Activated CD4-positive, alpha-beta T cell treated with anti-CD3 and anti-CD28 coated beads for 48 hours (primary cell): Measurements from ENCODE around the gene TRIM47.
A peak's percentile ranks its signal among the peaks of the same experiment; 100 is the strongest.

ENCODE experiments used
- DNase-seq: peaks from one replicate; pipeline ENCODE4 v3.0.0-alpha.2; 2020

Gene TRIM47

DNA sequence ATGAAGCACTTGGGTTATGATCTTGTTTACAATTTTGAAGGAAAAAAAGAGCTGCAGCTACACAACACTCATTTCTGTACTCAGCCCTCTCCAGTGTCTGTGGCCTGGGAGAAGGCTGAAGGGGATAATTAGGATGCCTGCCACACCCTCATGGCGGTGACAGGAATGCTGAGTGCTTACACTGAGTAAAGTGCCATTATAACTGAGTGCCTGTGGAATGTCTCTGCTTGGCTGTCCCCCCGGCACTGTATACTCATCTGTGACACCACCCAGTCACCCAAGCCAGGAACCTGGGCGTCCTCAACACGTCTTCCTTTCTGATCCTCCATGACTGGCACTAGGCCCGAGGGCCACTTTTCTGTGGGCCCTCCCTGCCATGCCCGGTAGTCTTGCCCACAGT lies 29.8 kb upstream of the TRIM47 start:
- DNase-seq = no peak

DNA sequence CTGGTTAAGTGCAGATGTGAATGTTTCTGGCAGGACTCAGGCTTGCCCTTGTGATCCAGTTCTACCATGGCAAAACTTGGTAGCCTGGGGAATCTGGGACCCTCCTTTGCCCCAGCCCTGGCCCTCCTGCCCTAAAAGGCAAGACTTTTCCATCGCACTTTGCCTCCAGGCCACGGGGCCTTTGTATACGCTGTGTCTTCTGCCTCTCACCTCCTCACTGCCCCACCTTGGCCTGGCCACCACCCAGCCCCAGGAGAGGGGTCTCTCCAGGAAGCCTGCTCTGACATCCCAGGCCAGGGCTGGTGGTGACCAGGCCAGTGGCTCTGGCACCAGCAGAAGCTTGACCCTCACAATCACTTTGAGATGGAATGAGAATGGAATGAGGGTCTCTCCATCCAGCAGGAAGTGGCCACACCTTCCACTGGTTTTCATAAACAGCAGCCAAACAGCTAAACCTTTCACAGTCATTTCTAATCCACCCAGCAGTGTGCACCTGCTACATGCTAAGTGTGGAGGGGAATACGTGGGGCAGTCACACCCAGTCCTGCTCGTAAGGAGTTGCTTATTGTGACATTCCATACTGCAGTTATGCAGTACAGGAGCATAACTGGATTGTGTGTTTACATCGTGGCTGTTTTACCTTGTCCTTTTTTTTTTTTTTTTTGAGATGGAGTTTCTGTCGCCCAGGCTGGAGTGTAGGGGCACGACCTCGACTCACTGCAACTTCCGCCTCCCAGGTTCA lies 27.9 kb upstream of the TRIM47 start:
- no peak for DNase-seq

DNA sequence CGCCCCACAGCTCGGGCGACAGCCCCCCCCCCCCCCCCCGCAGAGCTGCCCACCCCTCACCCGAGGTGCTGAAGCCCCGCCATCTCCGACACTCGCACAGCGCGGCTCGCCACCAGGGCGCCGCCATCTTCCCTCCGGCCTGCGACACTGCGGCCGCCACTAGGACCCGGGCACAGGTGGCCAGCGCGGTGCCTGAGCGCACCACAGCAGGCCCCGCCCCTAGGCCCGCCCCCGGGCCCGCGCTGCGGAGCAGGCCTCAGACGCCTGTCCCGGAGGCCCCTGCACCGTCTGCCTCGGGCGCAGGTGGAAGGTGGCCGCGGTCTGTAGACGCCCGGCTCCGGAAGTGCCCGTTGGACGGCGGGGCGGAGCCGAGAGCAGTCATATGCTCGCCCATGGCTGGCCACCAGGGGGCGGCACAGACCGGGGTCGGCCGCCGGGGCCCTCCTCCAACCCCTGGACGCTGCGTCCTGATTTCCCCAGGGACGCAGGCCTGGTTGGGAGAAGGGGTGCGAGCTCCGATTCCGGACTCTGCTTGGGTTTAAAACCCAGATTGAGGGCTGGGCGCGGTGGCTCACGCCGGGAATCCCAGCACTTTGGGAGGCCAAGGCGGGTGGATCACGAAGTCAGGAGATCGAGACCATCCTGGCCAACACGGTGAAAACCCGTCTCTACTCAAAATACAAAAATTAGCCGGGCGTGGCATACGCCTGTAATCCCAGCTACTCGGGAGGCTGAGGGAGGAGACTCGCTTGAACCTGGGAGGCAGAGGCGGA lies 26.6 kb upstream of the TRIM47 start, which contains the start of gene MRPL38:
TSS of gene MRPL38 (minus strand) at position 136 of the 773 bp plus-strand sequence. CDS start at position 127, 9 bp downstream.
- peak; percentile 96 for DNase-seq

DNA sequence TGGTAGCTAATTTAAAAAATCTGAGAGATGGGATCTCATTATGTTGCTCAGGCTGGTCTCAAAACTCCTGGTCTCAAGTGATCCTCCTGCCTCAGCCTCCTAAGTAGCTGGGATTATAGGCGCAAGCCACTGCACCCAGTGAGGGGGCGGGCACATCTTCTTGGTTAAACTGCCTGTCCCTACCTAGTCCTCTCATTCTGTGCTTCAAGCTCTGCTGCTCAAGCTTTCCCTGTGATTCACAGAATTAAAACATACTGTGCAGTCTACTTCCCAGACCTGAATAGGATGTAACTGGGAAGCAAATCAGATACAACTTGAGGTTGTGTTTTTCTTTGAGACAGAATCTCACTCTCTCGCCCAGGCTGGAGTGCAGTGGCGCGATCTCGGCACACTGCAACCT lies 24.0 kb upstream of the TRIM47 start:
- DNase-seq = no peak

DNA sequence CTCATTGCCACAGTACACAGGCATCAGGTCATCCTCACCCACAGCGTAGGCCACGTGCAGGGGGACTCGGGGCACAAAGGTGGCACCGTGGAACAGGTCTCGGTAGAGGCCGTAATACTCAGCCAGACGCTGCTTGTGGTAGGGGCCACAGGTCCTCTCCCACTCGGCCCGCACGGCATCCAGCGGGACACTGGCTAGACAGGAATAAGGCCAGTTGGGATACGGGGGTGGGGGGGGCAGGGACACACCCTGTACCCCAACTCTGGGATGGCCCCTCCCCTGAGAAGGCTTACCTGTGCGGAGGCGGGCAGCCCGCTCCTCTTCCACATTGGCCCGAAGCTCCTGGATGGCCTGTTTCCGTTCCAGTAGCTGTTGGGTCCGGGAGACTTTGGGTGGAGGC lies 23.3 kb upstream of the TRIM47 start:
- no peak for DNase-seq

DNA sequence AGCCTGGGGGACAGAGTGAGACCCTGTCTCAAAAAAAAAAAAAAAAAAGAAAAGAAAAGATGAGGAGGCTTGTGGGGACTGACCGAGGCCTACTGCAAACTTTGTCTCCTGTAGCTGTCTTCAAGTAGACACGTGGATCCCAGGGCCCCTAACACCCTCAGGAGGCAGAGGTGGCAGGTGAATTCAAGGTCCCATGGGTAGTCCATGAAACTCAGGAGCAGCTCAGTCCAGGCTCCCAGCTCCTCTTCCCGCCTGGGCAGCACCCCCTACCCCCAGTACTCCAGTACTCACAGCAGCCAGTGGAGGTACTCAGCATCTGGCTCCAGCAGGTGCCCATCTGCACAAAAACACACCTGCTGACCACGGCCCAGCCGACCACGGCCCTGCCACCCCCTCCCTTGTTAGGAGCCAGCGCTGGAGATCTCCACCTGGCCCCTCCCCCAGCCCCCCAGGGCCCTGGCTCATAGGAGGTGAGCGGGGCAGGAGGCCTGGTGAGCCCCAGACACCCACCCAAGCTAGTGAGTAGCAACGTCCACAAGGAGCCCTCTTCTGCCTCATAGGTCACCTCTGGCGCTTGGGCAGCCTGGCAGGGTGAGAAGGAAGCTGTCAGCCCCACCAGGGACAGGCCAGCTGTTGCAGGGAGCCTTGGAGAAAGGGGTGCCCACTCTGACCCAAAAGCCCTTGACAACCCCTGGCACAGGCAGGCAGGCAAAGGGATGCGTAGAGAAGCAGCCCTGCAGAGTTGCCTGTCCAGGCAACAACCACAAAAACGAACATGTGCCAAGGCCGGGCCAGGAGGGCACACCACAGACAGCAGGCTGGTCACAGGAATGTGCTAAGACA lies 22.5 kb upstream of the TRIM47 start:
- no peak for DNase-seq

DNA sequence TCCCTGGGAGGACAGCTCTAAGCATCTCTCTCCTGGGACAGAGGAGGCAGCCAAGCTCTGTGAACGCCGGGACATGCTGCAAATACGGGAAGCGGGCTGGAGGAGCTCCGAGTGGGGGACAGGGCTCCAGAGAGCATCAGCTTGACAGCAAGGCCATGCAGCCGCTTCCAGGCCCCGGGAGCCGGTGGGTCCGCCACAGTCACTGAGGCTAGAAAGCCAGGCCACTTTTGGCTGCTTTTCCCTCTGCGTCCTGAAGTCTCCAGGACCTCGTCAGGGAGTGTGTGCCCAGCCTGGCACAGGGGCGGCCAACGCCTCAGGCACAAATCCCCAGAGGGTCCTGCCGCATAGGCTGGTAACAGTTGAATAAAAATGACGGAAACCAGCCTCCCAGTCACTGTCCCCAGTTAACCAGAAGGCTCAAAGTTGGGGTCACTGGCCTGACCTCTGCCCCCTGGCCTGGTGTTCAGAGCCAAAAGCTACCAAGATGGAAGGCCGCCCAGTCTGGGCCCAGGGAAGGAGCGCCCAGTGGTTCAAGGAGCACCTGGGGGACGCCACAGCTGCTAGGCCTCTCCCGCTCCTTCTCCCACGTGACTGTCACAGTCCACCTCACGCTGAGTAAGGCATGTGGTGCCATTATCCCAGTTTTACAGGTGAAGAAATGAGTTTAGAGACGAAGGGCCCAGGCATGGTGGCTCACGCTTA lies 21.5 kb upstream of the TRIM47 start:
- no peak for DNase-seq

DNA sequence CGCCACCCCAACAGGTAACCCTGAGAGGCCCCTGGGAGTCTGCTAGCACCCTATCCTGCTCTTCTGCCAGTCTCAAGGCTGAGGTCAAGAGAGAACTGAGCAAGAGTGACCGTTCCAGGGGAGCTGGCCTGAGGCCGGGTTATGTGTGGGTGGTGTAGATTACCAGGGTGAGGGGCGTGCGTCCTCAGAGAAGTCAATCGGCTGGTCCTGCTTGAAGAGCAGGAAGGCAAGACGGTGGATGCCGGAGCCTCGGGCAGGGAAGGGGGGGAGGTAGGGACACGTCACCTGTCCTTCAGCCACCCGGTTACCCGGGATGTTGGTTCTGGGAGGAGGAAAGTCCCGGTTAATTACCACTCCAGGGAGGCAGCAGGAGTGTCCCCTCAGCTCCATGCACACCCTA lies 21.0 kb upstream of the TRIM47 start:
- no peak for DNase-seq

DNA sequence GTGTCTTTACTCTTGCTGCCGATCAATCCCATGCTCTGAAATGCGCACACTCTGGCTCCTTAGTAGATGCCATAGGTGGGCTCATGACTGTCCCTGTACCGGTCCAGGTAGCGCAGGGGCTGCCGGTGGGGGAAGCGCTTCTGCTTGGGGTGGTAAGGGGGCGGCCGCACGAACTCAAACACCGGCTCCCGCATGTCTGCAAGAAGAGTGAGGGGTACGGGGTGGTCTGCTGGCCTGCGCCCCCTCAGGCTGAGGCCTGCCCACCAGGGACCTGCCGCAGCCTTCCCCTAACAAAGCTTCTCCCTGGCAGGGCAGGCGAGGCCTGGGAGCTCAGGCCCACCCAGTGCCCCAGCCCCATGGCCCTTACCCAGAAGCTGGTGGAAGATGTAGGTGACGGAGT lies 20.4 kb upstream of the TRIM47 start:
- DNase-seq = no peak

DNA sequence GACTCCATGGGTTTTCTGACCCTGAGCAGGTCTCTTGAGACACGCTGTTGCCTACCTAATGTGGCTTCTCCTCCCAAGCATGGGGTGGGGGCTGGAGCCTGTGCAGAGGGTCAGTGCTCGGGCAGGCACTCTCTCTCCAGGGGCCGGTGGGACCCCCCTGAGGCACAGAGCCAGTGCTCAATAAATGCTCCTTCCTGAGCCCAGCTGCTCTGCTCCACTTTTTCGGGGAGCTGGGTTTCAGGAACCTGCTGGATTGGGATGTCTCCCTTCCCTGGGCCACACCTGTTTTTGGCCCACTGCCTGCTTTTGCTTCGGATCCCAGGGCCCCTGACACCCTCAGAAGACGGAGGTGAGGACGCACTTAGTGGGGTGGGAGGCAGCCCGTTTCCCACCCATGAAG lies 19.7 kb upstream of the TRIM47 start:
- no peak for DNase-seq

DNA sequence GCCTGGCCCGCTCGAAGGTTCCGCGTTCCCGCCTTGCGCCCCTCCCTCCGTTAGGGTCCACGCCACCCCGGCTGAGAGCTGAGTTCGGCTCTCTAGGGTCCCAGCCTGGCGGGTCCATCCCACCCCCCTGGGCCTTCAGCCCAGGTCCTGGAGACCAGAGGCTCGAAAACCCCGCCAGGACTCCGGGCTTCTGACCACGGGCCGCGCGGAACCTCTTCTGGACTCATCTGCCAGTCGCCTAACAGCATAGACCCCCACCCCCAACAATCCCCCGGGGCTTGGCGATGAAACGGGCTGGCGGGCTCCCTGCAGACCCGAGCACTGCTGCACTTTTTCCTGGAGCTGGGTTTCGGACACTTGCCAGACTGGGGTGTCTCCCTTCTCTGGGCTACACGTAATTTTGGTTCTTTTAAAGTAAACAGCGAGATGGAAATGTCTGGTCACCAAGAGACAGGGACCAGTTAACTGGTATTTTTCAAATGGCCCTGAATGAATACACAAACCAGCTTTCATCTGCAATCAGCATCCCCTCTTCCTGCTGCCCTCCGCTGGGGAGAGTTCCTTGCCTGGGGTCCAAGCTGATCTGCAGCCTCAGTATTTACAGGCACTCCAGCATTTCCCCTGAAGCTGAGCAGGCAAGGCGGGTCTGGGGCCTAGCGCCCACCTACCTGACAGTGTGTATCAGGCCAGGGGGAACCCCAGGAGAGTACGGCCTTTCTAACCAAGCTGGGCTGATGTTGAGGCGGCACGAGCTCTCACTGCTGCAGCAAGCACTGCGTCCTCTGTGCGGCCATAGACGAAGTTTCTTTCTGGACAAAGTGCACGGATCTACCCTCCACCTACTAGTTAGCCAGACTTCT lies 19.0 kb upstream of the TRIM47 start:
- DNase-seq = no peak

DNA sequence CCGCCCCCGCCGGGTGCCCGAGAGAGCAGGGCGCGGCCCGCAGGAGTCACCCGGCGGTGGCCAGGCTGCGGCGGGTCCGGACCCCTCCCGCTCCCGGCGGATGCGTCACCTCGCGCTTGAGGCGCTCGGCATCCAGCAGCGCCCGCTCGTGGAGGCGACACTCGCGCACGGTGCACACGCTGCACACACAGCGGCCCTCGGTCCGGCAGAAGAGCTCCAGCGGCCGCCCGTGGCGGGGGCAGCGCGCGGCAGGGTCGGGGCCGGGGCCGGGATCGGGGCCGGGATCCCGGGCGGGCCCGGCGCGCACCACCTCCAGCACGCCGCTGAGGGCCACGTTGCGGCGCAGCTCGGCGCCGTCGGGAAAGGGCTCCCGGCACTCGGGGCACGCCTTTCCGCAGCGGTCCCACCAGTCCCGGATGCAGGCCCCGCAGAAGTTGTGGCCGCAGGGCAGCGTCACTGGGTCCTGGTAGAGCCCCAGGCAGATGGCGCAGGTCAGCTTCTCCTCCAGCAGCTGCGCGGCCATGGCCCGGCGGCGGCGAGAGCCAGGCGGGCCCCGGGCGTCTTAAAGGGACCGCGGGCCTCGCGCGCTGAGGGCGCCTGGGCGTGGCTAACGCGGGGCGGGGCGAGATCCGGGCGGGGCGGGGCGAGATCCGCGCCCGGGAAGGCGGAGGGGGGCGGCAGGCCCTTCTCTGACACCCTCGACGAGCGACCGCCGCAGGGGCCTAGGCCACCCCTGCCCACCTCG lies 18.2 kb upstream of the TRIM47 start, which contains the start of gene TRIM65:
TSS of gene TRIM65 (minus strand) at position 537 of the 745 bp plus-strand sequence. CDS start at position 523, 14 bp downstream.
- peak; percentile 84 for DNase-seq

DNA sequence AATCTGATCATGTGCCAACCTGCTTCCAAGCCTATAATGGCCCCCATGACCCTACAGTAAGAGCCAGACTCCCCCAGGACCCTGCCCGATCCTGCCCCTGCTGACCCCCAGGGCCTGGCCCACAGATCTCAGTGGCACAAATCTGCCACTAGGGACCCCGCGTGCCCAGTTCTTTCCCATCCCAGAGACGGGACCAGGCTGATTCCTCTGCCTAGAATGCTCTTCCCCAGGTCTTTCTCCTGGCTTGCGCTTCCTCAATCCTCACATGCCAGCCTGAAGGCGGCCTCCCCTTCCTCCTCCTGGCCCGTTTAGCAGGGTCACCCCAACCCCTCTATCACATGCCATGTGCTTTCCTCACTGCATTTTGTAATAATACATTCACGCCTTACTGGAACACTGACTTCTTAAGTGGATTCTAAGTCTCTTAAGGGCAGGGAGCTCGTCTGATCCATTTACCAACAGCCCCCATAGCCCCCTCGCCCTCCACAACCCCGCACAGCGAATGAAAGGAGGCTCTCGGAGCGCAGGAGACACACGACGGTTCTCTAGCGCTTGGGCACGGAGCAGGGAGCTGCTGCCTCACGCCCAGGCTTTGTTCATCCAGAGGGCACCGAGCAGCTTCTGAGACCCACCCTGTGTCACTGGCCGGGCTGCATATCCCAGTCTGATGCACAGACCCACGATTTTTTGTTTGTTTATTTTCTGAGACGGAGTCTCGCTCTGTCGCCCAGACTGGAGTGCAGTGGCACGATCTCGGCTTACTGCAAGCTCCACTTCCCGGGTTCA lies 17.2 kb upstream of the TRIM47 start:
- DNase-seq = peak; percentile 46

DNA sequence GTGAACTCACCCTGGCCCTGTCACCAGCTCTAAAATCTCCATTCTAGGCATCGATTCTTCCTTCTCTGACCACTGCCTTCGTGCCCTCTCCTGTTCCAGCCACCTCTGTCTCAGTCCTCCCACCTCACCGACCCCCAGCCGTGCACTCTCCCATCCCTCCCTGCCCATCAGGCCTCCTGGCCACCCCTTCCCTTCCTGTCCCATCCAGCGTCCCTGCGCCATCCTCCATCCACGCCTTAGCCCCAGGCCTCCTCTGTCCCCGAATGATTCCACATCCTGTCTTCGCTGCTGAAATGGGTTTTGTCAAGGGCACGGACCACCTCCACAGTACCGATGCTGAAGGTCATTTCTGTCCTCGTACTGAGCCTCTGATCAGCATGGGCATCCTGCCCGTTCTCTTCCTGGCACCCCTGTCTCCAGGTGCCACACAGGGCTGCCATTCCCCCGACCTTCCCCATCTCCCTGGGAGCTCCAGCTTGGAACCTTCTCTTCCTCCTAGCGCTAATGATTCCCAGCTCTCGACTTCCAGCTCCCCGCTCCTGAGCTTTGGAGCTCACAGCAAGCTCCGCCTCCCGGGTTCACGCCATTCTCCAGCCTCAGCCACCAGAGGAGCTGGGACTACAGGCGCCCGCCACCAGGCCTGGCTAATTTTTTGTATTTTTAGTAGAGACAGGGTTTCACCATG lies 15.8 kb upstream of the TRIM47 start:
- no peak for DNase-seq

DNA sequence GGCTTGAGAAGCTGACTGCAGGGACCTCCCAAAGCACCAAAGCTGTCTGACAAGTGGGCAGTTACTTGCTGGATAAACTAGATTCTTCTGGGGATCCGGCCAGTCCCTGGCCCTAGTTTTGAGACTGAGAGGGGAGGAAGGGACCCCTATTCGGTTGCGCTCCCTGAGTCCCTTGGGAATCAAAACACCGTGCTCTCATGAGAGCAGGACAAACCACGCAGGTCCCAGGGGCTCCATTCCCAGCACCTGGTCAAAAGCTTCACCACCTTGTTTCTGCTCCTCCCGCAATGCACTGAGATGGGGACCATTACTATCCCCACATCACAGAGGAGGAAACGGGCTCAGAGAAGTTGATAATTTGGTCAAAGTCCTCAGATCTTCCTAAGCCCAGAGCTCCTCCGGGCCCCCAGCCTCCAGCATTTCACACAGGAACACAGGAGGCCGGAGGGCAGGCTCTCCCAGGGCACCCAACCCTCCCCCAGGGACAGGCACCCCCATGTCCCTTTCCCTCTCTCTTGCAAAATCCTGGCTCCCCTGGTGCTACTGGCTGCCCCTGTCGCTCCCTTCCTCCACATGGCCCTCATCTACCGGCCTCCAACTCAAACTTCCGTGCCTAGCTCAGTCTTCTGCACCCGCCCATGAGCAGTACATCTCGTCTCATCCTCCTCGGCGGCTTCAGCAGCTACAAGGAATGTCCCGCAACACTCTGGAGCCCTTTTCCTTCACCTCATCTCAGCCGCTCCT lies 15.1 kb upstream of the TRIM47 start:
- no peak for DNase-seq

DNA sequence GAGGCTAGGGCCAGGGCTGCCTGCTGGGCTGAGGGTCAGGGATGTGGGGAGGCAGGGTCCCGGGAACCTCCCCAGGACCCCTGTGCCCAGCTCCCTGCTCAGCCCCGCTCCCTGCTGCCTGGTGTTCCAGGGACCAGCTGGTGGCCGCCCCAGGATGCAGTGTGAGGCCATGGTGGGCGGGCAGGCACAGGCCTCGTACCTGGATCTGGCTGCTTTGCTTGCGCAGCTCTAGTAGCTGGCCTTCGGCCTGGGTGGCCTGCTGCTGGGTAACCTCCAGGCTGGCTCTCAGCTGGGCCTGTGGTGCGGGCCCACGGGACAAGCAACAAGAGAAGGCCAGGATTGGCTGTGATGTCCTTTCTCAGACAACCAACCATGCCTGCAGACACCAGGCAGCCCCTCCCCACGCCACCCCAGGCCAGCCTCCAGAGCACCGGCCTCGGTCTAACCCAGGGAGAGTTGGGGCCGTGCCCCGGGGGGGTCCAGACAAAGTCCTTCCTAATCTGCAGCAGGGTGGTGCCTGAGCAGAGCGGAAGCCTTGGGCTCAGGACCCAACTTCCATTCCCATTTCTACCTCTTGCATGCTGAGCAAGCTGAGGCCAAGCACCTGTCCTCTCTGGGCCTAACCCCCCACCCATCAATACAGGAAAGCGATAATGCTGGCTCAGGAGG lies 14.3 kb upstream of the TRIM47 start:
- no peak for DNase-seq

DNA sequence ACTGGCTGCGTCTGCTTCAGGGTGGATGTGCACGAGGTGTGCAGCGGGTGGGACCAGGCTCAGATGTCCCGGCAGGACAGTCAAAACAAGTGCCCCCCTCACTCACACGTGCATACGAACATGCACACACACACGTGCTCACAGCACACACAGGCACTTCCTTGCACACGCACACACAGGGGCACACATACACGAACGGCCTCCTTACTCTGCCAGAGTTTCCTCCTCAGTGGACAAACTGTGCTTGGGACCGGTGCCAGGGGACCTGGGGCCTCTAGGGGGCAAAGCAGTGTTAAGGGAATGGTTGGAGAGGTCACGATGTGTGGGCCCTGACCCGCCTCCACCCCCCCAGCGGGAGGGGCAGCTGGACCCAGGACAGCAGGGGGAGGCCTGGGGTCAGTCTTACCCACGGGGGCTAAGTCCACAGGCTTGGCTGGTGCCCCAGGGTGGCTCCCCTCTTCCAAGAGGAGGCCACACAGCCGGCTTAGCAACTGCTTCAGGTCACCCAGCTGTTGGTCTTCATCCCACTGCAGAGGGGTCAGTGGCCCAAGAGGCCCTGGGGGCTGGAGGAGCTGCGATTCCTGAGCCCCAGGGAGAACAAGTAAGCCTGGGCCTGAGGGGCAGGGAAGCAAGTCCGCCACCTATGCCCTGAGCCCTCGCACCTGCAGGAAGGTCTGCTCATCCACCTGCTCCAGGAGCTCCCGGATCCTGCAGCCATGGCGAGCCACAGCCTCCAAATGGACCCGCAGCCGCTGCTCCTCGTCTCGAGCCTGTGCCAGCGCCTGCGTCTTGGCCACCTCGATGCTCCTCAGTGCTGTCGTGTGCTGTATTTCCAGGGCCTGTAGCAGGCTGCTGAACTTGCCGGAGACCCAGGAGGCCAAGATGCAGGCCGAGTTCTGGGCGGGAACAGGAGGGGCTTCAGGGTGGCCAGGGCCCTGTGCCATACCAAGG lies 13.5 kb upstream of the TRIM47 start:
- no peak for DNase-seq
